Fibroblast of lung (primary cell): ENCODE measurements around the gene DGCR8.

ENCODE experiments used
- CTCF ChIP-seq, 2 donors: IDR thresholded peaks in 1 of 2; conservative IDR thresholded peaks in 1 of 2; 1 replicate in 1 of 2; 2 replicates in 1 of 2; pipeline ENCODE4 v1.5.1; 2011 to 2012; ENCODE audit warnings: low read length in 2 of 2, control low read depth in 1 of 2, inconsistent platforms in 1 of 2, low read depth in 1 of 2, mild to moderate bottlenecking in 1 of 2
- EZH2 ChIP-seq: IDR thresholded peaks from 2 replicates; pipeline ENCODE4 v1.5.1; 2012; ENCODE audit warnings: low read length, control low read depth, mild to moderate bottlenecking; ENCODE audit errors: missing control alignments

GRCh38 chr22:20066617-20067383 is 13.2 kb upstream of the DGCR8 start:
- TF ChIP-seq CTCF (conservative IDR thresholded peaks at IDR 0.05 in 1 of 2, IDR thresholded peaks at IDR 0.05 in 1 of 2; ENCODE audit: low read depth in 1 of 2, low read length in 2 of 2) (no peak), EZH2 (no peak)
